ENCODE measurements around the gene GABARAPL2. TPM values are rescaled to one million over a fixed set of nuclear protein-coding genes. Genes with fewer than 3 reads are reported as not detected.
"Not testable (repeated sequence)": the region's sequence is repeated elsewhere in the genome, so short reads cannot be mapped to it uniquely, and the experiment has no call there.

The GABARAPL2 gene, protein sequence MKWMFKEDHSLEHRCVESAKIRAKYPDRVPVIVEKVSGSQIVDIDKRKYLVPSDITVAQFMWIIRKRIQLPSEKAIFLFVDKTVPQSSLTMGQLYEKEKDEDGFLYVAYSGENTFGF
- total RNA-seq, result 33.1 and 34.6 TPM in 2 replicates

DNA sequence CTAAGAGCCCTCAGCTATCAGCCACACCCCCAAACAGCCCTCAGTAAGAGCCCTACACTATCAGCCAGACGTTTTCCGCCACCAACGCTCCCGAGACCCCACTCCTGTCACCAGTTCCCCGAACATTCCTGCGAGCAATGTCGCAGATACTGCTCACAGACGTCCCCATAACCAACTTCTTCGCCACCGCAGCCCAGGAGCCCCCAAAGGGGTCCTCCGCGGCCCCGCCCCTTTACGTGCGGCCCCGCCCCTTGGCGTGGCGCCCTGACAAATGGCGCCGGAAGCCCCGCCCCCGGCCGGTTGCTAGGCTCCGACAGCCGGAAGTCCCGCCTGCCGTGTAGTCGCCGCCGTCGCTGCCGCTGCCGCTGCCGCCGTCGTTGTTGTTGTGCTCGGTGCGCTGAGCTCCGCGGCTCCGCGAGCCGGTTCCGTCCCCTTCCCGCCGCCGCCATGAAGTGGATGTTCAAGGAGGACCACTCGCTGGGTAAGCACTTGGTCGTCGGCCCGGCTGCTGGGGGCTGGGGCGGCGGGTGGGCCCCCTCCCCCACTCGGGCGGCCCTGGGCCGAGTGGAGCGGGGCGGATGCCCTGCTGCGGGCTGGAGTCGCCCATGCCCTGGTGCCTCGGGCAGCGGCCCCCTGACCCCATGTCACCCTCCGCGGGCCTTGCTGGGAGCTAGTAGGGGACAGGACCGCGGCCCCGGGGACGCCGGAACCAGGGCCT, at the start of gene GABARAPL2:
Gene GABARAPL2 (plus strand): TSS at position 340 of the 718 bp plus-strand sequence. CDS start 108 bp downstream, at position 448.
- DNase-seq (ENCODE audit: low read depth, low spot score), result peak; percentile 17

DNA sequence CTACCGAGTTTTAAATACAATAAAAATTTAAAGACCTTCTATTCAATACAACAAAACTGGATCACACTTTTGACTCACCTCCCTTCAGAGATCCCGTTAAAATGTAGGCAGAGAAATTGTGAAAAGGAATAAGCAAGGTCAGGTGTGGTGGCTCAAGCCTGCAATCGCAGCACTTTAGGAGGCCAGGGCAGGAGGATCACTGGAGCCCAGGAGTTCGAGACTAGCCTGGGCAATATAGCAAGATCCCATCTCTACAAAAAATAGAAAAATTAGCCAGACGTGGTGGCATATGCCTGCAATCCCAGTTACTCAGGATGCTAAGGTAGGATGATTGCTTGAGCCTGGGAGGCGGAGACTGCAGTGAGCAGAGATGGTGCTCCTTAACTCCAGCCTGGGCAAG, 47.0 kb upstream of the GABARAPL2 start:
- DNase-seq (ENCODE audit: low read depth, low spot score), result no peak

DNA sequence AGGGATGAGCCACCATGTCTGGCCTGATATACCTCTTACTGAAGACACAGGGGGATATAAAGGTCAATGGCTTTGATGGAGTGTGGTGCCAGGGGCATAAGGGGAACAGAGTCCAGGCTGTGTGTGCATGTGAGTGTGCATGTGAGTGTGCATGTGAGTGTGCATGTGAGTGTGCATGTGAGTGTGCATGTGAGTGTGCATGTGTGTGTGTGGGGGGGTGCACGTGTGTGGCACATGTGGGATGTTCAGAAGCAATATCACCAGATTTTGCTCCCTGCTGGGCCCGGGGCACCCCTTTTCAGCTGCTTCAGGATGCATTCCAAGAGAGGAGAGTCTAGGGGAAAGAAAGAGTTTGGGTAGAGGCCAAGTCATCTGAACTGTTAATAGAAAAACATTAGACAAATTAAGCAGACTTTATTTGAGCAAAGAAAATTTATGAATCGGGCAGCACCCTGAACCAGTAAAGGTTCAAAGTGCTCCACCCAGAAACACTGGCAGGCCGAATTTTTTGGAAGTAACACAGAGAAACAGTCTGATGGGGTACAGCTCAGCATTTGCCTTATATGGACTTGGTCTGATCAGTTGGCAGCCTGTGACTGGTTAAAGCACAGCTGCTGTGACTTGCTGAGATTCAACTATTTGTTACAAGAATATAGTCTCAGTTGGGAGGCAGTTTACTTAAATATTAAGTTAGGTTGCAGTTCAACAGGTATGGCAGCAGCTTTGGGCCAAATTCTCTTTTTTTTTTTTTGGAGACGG, 40.0 kb upstream of the GABARAPL2 start:
- DNase-seq (ENCODE audit: low read depth, low spot score), result no peak

DNA sequence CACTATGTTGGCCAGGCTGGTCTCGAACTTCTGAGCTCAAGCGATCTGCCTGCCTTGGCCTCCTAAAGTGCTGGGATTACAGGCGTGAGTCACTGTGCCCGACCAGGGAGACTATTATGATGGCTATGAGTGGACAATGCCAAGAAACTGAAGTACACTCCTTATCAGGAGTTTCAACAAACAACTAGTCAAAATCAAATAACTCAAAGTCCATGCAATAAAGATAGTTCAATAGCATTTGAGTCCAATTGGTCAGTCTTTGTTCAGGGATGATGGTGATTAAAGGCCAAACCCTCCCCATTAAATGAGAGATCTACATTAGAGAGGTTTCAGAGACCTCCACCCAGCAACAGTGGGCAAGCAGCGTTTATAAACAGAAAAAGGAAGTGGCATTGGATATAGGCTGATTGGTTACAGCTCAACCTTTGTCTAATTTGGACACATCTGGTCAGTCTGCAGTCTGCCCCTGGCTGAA, 38.3 kb upstream of the GABARAPL2 start:
- no peak for DNase-seq (ENCODE audit: low read depth, low spot score)

DNA sequence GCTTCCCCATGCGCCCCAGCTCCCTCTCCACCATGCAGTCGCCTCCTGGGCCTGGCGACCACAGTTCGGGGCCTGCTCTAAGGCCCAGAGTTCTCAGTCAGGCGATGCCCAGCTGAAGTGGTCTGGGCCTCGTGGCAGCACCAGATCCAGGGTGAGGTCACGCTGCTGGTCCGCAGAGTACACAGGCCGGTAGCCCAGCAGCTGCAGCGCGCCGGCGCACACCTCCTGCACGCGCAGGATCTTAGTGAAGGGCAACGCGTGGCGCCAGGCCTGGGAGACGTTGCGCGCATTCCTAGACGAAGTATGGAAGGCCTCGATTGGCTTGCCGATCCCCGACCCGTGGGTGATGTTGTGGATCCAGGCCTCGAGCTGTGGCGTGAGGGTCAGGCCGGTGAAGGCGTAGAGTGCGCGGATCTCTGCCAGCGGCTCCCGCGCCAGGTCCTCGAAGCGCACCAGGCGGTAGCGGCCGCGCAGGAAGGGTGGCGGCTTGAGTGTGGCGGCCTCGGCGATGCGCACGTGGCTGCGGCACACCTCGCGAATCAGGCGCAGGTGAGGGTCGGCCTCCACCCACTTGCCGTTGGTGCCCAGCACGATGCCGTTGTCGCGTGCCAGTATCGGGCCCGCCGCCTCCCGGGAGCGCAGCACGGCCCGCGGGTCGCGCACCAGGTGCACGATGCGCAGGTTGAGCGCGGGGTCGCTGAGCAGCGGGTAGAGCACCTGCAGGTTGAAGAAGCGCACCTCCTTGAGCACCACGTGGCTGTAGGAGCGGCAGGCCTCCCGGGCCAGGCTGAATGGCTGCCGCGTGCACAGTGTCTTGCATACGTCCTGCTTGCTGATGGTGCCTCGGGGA, 36.9 kb upstream of the GABARAPL2 start:
- no peak for DNase-seq (ENCODE audit: low read depth, low spot score)

DNA sequence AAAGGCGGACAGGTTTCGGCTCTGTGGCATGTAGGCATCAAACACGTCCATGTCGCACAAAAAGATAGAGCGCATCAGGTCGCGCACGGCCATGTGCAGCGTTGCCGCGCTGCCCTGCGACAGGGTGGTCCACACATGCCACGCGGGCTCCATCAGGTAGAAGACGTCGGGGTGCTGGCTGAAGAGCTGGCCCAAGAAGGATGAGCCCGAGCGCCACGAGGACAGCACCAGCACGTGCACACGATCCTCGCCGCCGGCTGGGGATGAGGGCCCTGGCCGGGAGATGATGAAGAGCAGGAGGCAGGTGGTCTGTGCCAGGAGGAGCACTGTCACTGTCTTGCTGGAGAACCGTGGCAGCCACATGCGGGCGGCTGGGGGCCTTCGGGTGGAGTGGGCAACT, 36.2 kb upstream of the GABARAPL2 start:
- DNase-seq (ENCODE audit: low read depth, low spot score), result no peak

DNA sequence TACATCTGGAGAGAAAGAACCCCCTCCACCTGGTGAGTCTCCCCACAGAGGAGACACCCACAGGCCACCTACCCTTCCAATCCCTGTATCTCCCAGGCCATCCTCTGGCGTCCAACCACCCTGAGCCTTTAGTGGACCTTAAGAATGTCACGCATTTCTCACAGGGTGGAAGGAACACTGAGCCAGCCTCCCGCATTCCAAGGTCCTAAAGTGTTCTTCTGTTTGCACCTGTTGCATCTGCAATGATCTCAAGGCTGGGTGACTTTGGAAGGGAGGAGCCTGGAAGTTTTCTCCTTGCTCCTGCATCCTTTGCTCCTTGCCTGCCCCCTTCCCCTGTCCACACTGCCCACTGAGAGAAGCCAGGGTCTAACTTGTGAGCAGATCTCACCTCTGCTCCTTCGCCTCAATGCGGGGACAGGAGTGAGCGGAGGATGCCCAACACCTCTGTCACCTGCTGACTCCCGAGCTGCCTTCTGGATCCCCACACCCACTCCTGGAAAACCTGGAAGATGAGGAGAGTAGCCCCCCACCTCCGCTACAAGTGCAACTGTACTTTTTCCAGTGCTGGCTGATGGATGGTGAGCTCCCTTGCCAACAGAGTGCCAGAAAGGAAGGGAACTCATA, 33.9 kb upstream of the GABARAPL2 start:
- no peak for DNase-seq (ENCODE audit: low read depth, low spot score)

DNA sequence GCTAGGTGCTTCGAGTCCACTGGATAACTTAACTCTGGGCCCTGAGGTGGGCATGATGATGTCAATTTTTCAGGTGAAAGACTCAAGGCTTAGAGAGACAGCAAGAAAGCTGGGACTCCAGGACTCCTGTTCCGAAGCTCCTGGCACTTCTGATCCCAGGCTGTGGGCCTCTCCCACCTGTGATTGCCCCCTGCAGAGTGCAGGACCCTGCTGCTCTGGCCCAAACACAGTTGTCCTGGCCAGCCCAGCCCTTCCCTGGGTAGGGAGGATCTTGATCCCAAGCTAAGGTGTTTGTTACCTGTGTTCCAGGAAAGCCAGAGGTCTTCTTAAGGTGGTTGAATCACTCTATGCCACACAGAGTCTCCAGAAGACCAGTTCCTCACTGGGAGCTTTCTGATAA, 33.4 kb upstream of the GABARAPL2 start:
- no peak for DNase-seq (ENCODE audit: low read depth, low spot score)

DNA sequence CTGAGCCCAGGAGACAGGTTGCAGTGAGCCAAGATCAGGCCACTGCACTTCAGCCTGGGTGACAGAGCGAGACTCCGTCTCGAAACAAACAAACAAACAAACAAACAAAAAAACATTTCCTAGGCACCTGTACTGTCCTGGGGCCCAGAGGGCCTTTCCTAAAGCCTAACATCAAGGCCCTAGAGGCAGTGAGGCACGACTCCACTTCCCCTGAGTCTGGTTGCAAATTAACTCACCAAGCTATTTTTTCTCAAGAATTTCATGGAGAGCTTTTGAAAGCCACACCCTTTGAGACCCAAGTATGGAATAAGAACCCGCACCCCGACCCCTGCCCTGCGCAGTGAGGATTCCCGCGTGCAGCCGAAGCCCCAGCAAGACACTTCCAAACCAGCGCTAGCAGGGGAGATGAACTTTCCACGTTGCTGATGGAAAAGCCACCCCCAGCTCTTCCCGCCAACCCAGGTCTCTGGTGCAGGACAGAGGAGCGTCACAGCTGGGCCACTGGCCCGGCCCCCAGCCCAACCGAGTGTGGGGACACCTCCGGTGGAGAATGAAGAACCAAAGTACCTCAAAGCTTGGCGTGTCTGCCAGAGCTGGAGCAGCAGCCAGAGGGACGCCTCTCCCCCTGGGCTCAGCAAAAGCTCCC, 31.5 kb upstream of the GABARAPL2 start:
- no peak for DNase-seq (ENCODE audit: low read depth, low spot score)

DNA sequence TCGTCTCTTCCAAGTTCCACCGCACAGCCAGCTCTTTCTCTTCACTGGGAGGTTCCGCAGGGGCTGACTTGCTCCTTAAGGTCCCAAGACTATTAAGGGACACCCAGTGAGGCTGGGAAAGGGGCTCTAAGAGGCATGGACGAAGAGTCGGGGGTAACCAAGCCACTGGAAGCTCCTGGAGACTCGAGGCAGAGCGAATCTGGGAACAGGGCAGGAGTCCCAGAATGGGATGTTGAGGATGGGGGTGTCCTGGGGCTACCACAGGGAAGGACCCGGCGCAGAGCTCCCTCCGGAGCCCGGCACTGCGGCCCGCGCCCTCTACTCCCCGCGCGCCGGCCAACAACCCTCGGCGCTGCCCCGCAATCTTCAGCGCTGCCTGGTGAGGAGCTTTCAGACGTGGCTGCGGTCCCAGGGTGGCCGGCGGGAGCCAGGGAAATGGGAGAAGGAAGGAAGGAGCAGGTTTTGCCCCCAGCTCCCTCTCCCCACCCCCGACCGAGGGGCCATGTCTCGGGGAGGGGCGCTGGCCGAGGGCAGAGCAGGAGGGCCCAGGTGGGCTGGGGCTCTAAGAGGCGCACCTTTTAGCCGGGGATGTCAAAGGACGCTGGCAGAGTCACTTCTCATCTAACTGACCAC, 30.9 kb upstream of the GABARAPL2 start:
- DNase-seq (ENCODE audit: low read depth, low spot score), result no peak

DNA sequence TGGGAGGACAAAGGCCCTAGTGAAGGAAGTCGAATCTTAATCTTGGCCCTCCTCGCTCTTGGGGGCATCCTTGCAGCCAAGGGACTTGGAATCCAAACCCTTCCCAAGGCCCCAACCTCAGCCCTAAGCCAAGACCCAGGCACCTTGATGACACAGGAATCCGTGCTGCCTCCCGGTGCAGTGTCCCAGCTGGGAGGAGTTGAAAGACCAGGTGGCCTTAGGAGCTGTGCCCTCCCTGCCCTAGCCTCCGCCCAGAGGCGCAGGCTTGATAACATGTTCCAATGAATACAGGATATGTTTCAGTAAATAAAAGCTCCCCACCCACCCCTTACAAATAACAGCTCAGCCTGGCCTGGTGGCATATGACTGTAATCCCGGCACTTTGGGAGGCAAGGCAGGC, 30.3 kb upstream of the GABARAPL2 start, which contains the start of gene CHST5:
Gene CHST5 (minus strand): TSS at position 208 of the 400 bp plus-strand sequence. CDS start 5,724 bp downstream, outside the sequence.
- DNase-seq (ENCODE audit: low read depth, low spot score), result no peak

DNA sequence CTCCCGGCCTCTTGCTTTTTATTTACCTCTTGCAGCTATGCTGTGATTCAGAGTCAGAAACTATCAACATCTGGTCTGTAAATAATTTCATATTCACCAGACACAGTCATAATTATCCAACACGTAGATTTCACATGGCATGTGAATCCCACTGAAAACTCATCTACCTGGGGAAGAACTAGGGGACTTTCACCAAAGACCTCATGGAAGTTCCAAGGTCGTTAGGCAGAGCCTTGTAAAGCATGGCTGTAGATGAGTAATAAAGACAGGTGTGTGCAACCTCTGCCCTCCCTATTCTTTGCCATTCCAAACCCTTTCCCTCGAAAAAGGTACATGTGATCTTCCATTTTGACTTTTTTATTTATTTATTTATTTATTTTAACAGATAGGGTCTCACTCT, 28.4 kb upstream of the GABARAPL2 start:
- no peak for DNase-seq (ENCODE audit: low read depth, low spot score)

DNA sequence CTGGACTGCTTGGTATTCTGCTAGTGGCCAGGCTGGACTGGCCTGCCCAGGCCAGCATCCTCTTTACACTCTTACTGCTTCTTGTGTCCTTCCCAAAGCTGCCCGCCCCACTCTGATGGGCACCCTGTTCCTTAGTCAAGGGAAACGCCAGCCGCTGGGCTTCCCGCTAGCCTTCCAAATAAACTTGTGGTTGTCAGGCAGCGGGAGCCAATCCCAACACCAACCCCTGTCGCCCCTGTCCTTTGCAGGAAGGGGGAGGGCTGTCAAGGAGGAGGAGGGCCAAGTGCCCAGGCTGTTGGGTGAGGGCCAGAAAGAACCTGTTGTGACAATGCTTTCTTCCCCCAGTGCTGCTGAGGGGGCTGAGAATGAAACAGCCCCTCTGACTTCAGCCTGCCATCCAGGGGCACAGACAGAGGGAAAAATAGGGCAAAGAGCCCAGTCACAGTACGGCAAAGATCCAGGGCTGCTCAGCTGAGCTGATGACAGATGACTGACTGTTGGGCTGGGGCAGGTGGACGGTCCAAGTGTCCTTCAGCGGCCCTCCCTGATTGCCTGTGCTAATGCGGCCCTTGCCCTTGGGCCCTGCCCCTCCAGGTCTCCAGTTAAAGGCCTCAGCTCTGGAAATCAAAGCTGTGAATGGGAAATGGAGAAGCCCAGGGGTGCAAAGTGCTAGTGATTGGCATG, 27.2 kb upstream of the GABARAPL2 start:
- not testable (repeated sequence) for DNase-seq (ENCODE audit: low read depth, low spot score)

DNA sequence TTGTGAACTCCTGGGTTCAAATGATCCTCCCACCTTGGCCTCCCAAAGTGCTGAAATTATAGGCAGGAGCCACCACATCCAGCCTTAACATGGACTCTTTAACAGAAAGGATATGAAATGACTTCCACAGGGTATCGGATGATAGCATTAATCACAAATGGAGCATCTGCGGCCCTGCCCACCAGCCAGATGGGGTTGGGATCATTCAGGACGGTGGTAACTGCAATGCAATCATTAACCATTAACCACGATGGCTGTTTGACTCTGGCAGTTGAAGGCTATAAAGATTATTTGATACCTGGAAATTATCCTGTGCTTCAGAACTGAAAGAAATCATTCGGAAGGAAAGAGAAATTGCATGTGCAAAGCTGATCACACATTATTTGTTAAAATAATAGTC, 24.9 kb upstream of the GABARAPL2 start:
- no peak for DNase-seq (ENCODE audit: low read depth, low spot score)

DNA sequence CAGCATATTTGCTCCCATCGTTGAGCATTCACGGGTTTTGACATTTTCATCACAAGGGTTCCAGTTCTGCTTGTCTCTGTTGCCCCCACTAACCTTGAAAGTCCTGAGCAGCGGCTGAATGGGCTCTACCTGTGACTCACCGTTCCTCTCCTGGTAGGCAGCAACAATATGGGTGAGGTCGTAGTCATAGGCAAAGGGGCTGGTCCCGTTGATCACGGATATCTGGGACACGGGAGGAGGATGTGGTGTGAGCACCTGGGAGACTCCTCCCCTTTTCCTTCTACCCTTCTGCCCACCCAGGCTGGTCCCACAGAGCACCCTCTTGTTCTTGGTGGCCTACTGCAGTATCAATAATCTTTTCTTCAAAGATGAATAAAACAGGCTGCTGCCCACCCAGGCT, 23.7 kb upstream of the GABARAPL2 start:
- DNase-seq (ENCODE audit: low read depth, low spot score), result not testable (repeated sequence)

DNA sequence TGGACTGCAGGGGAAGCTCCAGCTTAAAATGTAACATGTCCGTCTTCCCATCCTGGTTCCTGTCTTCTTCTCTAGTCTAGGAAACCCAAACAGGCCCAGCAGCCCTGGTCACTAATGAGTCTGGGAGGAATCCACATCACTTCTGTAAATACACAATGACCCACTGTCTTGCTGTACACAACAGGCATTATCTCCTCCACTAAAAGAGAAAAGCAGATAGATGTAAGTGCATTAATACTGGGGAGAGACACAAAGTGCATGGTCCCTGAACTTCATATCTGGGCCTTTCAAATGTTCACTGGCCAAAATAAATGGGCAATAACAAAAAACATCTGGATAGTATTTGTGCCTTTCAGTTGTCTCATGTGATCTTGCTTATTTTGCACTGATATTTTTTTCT, 20.3 kb upstream of the GABARAPL2 start:
- not testable (repeated sequence) for DNase-seq (ENCODE audit: low read depth, low spot score)

DNA sequence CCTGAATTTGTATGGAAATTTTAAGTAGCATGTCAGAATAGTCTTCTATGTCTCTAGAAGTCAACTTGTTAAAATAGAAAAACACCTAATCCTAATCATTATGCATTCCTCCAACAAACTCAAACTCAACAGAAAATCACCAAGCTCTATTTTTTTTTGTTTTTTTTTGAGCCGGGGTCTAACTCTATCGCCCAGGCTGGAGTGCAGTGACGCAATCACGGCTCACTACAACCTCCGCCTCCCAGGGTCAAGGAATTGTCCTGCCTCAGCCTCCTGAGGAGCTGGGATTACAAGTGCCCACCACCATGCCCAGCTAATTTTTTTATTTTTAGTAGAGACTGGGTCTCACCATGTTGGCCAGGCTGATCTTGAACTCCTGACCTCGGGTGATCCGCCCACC, 19.9 kb upstream of the GABARAPL2 start:
- DNase-seq (ENCODE audit: low read depth, low spot score), result no peak

DNA sequence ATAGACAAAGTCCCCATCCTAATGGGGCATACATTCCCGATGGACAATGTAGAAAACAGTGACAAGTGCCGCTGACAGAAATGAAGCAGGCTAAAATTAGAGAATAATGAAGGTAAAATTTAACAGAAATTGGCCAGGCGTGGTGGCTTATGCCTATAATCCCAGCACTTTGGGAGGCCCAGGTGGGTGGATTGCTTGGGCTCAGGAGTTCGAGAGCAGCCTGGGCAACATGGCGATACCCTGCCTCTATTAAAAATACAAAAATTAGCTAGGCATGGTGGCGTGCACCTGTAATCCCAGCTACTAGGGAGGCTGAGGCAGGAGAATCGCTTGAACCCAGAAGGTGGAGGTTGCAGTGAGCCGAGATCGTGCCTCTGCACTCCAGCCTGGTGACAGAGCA, 17.7 kb upstream of the GABARAPL2 start:
- not testable (repeated sequence) for DNase-seq (ENCODE audit: low read depth, low spot score)

DNA sequence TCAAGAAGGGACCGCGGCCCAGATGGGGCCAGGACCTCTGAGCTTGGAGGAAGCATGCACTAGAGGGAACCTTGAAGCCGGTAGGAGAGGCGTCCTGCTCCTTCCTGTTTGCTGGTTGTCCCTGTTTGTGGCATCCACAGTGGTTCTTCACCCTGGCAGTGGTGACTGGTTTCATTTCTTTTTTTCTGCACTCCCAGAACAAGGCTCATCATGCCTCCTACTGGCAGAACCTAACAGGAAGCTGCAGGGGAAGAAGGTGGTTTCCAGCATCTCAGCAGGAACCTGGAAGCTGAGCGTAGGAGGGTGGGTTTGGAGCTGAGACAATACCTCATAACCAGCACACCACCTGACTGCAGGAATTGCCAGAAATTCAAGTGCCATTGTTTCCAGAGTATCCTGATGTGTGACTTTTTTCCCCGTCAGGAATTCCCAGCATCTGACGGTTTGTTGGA, 15.9 kb upstream of the GABARAPL2 start:
- peak; percentile 79 for DNase-seq (ENCODE audit: low read depth, low spot score)

Measured in pulmonary artery endothelial cell (primary cell).